Measurements from ENCODE around the gene DPP7. TPM values are rescaled to one million over a fixed set of nuclear protein-coding genes. Genes with fewer than 3 reads are reported as not detected.
"Not testable (repeated sequence)": the region's sequence is repeated elsewhere in the genome, so short reads cannot be mapped to it uniquely, and the experiment has no call there.

DPP7 gene
- total and polyA plus RNA-seq, 2 experiments from 2014 or later, result 134 to 145 TPM

DNA sequence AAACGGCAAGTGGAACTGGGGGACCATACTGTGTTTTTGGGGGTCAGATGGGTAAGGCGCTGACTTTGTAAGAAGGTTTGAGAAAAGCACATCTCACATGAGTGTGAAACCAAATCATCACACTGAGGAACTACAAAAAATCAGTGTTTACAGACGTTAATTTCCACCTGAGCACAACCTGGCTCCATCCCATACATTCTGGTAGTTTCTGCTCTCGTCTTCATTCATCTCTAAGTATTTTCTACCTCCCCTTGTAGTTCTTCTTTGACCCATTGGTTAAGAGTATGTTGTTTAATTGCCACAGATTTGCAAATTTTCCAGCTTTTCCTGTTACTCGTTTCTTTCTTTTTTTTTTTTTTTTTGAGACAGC is 8.9 kb upstream of the DPP7 start:
- no peak overlapping the region for H3K27ac ChIP-seq
- H3K4me3 ChIP-seq, result no peak overlapping the region
- H3K9ac ChIP-seq, result no peak overlapping the region
- no peak for DNase-seq
- in situ Hi-C loops (cut with MboI), result loop anchor here (10.0 to 25.0 kb wide), 2 partner anchors 91 to 289 kb away; partner anchors contain the start of genes EXD3 and NOXA1
- H3K9me2 ChIP-seq (ENCODE audit: insufficient read depth), result no peaks in the 10 kb centered on the region
- H3K4me2 ChIP-seq (ENCODE audit: unreplicated experiment), result no peak overlapping the region
- peaks cover 8% of the 10 kb centered on the region for H3F3A ChIP-seq (ENCODE audit: insufficient read depth)
- no peaks in the 10 kb centered on the region for H3K36me3 ChIP-seq (ENCODE audit: low read depth)
- WGBS, 2 experiments (ENCODE audit: low coverage in 1 of 2, low lambda C conversion rate in 2 of 2, missing lambda C conversion rate in 2 of 2), result 79 to 83% methylated on average over 5 of the region's 5 CpGs
- no peaks in the 10 kb centered on the region for H4K20me1 ChIP-seq (ENCODE audit: insufficient read depth)
- no peaks in the 10 kb centered on the region for H3K9me3 ChIP-seq (ENCODE audit: low read depth)
- H2AFZ ChIP-seq, result no peak overlapping the region
- H3K4me1 ChIP-seq (ENCODE audit: insufficient read depth), result peaks cover 18% of the 10 kb centered on the region; the same call in 1 of the 2 replicates
- no peaks in the 10 kb centered on the region for H3K27me3 ChIP-seq (replicated peaks; ENCODE audit: insufficient read depth)
- no peak for TF ChIP-seq EZH2phosphoT487 (IDR thresholded peaks at IDR 0.05; ENCODE audit: insufficient read depth, low read depth)
- TF ChIP-seq EZH2 (IDR thresholded peaks at IDR 0.05; ENCODE audit: insufficient read depth, poor library complexity, severe bottlenecking), result no peak
- H3K79me2 ChIP-seq (ENCODE audit: insufficient read depth), result peaks cover 43% of the 10 kb centered on the region

DNA sequence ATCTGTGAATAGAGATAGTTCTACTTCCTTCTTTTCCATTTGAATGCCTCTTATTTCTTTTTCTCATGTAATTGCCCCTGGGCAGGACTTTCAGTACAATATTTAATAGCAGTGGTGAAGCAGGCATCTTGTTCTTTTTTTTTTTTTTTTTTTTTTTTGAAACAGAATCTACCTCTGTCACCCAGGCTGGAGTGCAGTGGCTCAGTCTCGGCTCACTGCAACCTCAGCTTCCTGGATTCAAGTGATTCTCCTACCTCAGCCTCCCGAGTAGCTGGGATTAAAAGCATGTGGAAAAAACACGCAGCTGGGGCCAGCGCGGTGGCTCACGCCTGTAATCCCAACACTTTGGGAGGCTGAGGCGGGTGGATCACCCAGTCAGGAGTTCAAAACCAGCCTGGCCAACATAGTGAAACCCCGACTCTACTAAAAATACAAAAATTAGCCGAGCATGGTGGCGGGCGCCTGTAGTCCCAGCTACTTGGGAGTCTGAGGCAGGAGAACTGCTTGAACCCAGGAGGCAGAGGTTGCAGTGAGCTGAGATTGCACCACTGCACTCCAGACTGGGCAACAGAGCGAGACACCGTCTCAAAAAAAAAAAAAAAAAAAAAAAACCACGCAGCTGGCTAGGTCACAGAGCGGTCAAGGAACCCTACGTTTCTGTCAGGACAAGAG is 8.4 kb upstream of the DPP7 start:
- not testable (repeated sequence) for H3K4me3 ChIP-seq; H2AFZ ChIP-seq; H4K20me1 ChIP-seq (ENCODE audit: insufficient read depth); H3F3A ChIP-seq (ENCODE audit: insufficient read depth); H3K9me2 ChIP-seq (ENCODE audit: insufficient read depth); DNase-seq; H3K36me3 ChIP-seq (ENCODE audit: low read depth); H3K9me3 ChIP-seq (ENCODE audit: low read depth); H3K4me2 ChIP-seq (ENCODE audit: unreplicated experiment); H3K27ac ChIP-seq; H3K9ac ChIP-seq; H3K27me3 ChIP-seq (replicated peaks; ENCODE audit: insufficient read depth)
- Histone ChIP-seq H3K79me2 (ENCODE audit: insufficient read depth) (peaks cover 38% of the 10 kb centered on the region), H3K4me1 (ENCODE audit: insufficient read depth) (peaks cover 13% of the 10 kb centered on the region; the same call in 1 of the 2 replicates)
- in situ Hi-C loops (cut with MboI), result loop anchor here (10.0 to 25.0 kb wide), 2 partner anchors 92 to 289 kb away; partner anchors contain the start of genes EXD3 and NOXA1
- 88 to 90% methylated on average over 16 of the region's 16 CpGs for WGBS, 2 experiments (ENCODE audit: low coverage in 1 of 2, low lambda C conversion rate in 2 of 2, missing lambda C conversion rate in 2 of 2)

DNA sequence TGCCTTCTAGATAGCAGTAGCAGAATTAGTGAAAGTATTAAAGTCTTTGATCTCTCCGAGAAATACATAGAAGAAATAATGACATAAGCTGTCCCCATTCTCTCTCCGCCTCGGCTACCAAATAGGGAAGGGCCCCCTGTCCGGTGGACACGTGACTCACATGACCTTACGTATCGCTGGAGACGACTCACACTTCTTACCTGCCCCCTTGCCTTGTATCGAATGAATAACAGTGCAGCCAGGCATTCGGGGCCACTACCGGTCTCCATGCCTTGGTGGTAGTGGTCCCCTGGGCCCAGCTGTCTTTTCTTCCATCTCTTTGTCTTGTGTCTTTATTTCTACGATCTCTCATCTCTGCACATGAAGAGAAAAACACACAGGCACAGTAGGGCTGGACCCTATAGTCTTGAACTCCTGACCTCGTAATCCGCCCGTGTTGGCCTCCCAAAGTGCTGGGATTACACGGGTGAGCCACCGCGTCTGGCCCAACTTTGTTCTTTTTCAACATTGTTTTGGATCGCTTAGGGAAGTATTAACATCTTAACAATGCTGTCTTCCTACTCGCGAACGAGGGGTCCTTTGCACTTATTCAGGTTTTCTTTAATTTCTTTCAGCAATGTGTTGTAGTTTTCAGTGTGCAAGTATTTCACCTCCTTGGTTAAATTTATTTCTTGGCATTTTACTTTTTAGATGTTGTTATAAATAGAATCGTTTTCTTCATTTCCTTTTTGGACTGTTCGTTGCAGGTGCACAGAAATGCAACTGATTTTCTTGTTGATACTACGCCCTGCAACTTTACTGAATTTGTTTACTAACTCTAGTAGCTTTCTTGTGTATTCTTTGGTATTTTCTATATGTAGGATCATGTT is 7.6 kb upstream of the DPP7 start:
- H3K79me2 ChIP-seq (ENCODE audit: insufficient read depth), result peaks cover 30% of the 10 kb centered on the region
- not testable (repeated sequence) for H3K27me3 ChIP-seq (replicated peaks; ENCODE audit: insufficient read depth); H3K9ac ChIP-seq; H2AFZ ChIP-seq; H3K4me3 ChIP-seq; H3F3A ChIP-seq (ENCODE audit: insufficient read depth); H3K4me1 ChIP-seq (ENCODE audit: insufficient read depth); H3K9me3 ChIP-seq (ENCODE audit: low read depth); DNase-seq; H3K9me2 ChIP-seq (ENCODE audit: insufficient read depth); H4K20me1 ChIP-seq (ENCODE audit: insufficient read depth); H3K4me2 ChIP-seq (ENCODE audit: unreplicated experiment); H3K36me3 ChIP-seq (ENCODE audit: low read depth); H3K27ac ChIP-seq
- in situ Hi-C loops (cut with MboI), result loop anchor here (10.0 to 25.0 kb wide), 2 partner anchors 93 to 290 kb away; partner anchors contain the start of genes EXD3 and NOXA1
- WGBS, 2 experiments (ENCODE audit: low coverage in 1 of 2, low lambda C conversion rate in 2 of 2, missing lambda C conversion rate in 2 of 2), result 77 to 81% methylated on average over 14 to 24 of the region's 25 CpGs

DNA sequence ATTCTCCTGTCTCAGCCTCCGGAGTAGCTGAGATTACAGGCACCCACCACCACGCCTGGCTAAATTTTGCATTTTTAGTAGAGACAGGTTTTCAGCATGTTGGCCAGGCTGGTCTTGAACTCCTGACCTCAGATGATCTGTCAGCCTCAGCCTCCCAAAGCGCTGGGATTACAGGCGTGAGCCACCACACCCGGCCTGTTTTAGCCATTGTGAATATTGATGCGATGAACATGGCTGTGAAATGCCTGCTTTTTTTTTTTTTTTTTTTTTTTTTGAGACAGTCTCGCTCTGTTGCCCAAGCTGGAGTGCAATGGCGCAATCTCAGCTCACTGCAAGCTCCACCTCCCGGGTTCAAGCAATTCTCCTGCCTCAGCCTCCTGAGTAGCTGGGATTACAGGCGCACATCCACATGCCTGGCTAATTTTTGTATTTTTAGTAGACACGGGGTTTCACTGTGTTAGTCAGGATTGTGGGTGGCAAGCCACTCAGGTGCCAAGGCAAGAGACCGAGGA is 3.6 kb upstream of the DPP7 start:
- H3K79me2 ChIP-seq (ENCODE audit: insufficient read depth); H3K27ac ChIP-seq; H3K9me3 ChIP-seq (ENCODE audit: low read depth); H3K9me2 ChIP-seq (ENCODE audit: insufficient read depth); H3K36me3 ChIP-seq (ENCODE audit: low read depth); DNase-seq; H2AFZ ChIP-seq; H4K20me1 ChIP-seq (ENCODE audit: insufficient read depth); H3K4me1 ChIP-seq (ENCODE audit: insufficient read depth); H3K9ac ChIP-seq; H3K27me3 ChIP-seq (replicated peaks; ENCODE audit: insufficient read depth); H3F3A ChIP-seq (ENCODE audit: insufficient read depth); H3K4me3 ChIP-seq; H3K4me2 ChIP-seq (ENCODE audit: unreplicated experiment): not testable (repeated sequence)
- in situ Hi-C loops (cut with MboI), result loop anchor here (25.0 kb wide), 1 partner anchor 294 kb away; the partner anchor contains the start of genes EXD3 and NOXA1
- WGBS, 2 experiments (ENCODE audit: low coverage in 1 of 2, low lambda C conversion rate in 2 of 2, missing lambda C conversion rate in 2 of 2), result 69 to 86% methylated on average over 10 to 12 of the region's 12 CpGs

Measured in GM23248 (cell line).